Uterus (tissue), 2 donors: ENCODE data around the gene RNF41.

Experiments
- CTCF ChIP-seq, 4 experiments: fragments of 200-600 bp in 2 of 4; fragments of 450-650 bp in 2 of 4; sonication (generic) in 2 of 4; IDR thresholded peaks; one replicate each; pipeline ENCODE4 v1.5.1; 2016 to 2019; ENCODE audit warnings: antibody characterized with exemption in 4 of 4, mild to moderate bottlenecking in 2 of 4, moderate library complexity in 1 of 4
- POLR2A ChIP-seq, 2 donors: fragments of 450-650 bp; IDR thresholded peaks; one replicate each; pipeline ENCODE4 v1.6.1; 2016; ENCODE audit warnings: antibody characterized with exemption in 2 of 2, mild to moderate bottlenecking in 1 of 2, moderate library complexity in 1 of 2

- no peak for TF ChIP-seq CTCF (IDR thresholded peaks at IDR 0.05)
- no peak for TF ChIP-seq POLR2A (IDR thresholded peaks at IDR 0.05)
Observed at GRCh38 chr12:56197921-56198635, 23.6 kb downstream of the RNF41 start.
